GM10248 (cell line): ENCODE measurements around the gene SLC25A19.
A peak's percentile ranks its signal among the peaks of the same experiment; 100 is the strongest.

ENCODE experiments used
- CTCF ChIA-PET: fragments of 300-600 bp; sonication (Branson Sonifier 250); formaldehyde crosslinking; extraction: SDS; loops from one replicate; lab custom pipeline; 2021; ENCODE audit warnings: antibody characterized with exemption; lab: Yijun Ruan, JAX
- POLR2A ChIA-PET: fragments of 350-650 bp; sonication (Branson Sonifier 250); formaldehyde crosslinking; extraction: SDS; loops from one replicate; lab custom pipeline; 2020; ENCODE audit warnings: antibody characterized with exemption; lab: Yijun Ruan, JAX
- DNase-seq: peaks from one replicate; pipeline ENCODE4 v3.0.0; 2012; ENCODE audit errors: extremely low spot score
- TF ChIP-seq, protein P1 (sequence below): IDR thresholded peaks from 2 replicates; pipeline ENCODE4 v1.5.1; 2012; ENCODE audit warnings: mild to moderate bottlenecking, low read depth; ENCODE audit errors: extremely low read depth, missing control alignments, control extremely low read depth

Gene SLC25A19

DNA sequence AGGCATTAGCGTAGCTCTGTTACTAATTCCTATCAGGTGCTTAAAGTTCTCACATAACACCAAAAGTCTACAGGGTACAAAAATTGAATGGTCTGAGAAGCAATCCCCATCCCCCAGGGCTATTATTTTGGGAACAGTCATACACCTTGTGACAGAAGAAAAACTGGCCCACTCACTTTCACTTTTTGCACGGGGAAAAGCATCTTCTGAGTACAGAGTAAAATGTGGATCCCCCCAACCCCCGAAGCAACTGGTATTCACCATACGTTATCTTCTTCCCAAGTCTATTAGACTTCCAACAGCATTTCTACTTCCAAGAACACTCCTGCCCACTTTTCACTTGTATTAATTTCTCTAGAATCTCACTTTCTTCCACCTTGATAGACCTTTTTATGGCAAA lies 39.7 kb downstream of the SLC25A19 start:
- ChIA-PET POLR2A (interaction anchor here (0.6 to 3.0 kb wide), 5 partner anchors 12 to 160 kb away, joined by 3 to 27 read pairs (median 5); partner anchors contain the start of genes GGA3, MIF4GD, MRPS7 and SLC25A19), CTCF (interaction anchor here (0.8 to 5.2 kb wide), 11 partner anchors 9 to 288 kb away, joined by 3 to 32 read pairs (median 5); partner anchors contain the start of genes GGA3, MIF4GD, MRPS7 and SLC25A19)
- DNase-seq, result no peak
- TF ChIP-seq, protein P1, sequence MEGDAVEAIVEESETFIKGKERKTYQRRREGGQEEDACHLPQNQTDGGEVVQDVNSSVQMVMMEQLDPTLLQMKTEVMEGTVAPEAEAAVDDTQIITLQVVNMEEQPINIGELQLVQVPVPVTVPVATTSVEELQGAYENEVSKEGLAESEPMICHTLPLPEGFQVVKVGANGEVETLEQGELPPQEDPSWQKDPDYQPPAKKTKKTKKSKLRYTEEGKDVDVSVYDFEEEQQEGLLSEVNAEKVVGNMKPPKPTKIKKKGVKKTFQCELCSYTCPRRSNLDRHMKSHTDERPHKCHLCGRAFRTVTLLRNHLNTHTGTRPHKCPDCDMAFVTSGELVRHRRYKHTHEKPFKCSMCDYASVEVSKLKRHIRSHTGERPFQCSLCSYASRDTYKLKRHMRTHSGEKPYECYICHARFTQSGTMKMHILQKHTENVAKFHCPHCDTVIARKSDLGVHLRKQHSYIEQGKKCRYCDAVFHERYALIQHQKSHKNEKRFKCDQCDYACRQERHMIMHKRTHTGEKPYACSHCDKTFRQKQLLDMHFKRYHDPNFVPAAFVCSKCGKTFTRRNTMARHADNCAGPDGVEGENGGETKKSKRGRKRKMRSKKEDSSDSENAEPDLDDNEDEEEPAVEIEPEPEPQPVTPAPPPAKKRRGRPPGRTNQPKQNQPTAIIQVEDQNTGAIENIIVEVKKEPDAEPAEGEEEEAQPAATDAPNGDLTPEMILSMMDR, result no peak

DNA sequence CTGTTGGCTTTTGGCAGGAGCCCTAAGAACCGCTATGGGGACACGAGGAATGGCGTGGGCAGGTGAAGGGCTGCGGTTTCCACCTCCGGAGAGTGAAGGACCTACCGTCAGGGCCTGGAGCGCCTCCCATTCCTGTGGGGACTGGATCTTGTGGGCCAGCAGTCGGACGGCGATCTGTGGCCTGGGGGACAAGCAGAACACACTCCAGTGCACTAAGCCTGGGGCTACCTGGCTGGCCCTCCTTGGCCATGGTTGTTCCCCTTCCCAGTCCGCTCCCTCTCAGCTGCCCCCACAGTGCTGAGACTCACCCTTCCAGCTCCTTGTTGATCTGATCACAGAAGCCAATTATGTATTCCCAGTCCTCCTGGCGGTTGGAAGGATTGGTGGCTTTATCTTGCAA lies 42.8 kb downstream of the SLC25A19 start:
- TF ChIP-seq, protein P1, result no peak
- DNase-seq, result no peak
- POLR2A ChIA-PET, result interaction anchor here (0.5 to 0.7 kb wide), 3 partner anchors 16 to 181 kb away, joined by 3 to 4 read pairs (median 4); no protein-coding TSS in a partner anchor
- CTCF ChIA-PET, result interaction anchor here (1.0 to 1.3 kb wide), 3 partner anchors 16 to 132 kb away, joined by 3 read pairs; no protein-coding TSS in a partner anchor

DNA sequence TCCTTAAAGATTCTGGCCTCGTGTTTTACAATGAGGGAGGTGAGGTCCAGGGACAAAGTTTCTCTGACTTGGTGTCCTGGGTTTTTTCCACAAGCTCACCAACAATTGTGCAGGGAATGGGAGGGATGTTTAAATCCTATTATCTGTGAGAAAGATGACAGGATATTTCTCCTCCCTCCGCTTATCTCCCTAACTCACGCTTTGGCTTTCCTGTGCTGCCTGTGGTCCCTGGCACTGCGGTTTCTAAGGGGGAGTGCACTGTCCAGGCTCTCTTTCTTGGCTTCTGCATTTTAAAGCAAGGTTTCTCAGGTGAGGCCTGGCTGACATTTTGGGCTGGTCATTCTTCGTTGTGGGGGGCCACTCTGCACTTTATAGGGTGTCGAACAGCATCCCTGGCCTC lies 44.2 kb downstream of the SLC25A19 start:
- no peak for DNase-seq
- TF ChIP-seq, protein P1, result no peak
- CTCF ChIA-PET, result interaction anchor here (0.8 to 1.7 kb wide), 4 partner anchors 15 to 26 kb away, joined by 3 to 10 read pairs (median 4); partner anchors contain the start of gene MIF4GD
- POLR2A ChIA-PET, result interaction anchor here (1.3 kb wide), 1 partner anchor 16 kb away, joined by 4 read pairs; no protein-coding TSS in a partner anchor

DNA sequence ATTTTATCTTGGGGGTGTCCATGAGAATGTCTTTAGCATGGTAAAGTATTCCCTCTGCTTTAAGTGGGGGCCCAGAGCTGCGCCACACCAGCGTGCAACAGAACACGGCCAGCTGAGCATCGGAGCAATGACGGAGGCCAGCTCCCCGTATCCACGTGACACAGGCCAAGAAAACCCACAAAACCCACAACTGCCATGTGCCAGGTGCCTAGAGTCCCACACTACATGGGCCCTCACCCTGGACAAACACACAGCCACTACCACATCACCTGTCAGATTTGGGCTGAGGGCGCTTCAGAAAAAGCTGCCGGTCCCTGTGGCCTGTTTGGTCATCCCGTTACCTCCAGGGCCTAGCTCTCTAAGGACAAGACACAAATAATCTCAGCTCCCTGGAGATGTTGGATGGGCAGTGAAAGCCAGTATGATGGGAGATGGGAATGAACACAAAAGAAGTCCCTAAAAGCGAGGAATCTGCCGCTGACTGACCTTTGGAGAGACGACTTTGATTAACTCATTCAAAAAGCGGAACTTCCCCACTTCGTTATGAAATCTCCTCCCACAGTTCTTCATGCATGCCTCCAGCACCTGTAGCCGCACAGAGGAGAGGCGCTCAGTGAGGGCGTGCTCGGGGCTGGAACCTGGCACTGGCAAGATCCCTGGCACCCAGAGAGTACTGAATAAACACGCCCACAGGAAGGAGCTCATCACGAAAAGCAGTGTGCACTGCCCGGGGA lies 44.9 kb downstream of the SLC25A19 start:
- ChIA-PET CTCF (interaction anchor here (0.6 to 1.7 kb wide), 5 partner anchors 14 to 168 kb away, joined by 3 to 10 read pairs (median 4); partner anchors contain the start of gene MIF4GD), POLR2A (interaction anchor here (1.3 kb wide), 1 partner anchor 16 kb away, joined by 4 read pairs; no protein-coding TSS in a partner anchor)
- TF ChIP-seq, protein P1, result no peak
- DNase-seq, result peak; percentile 56

DNA sequence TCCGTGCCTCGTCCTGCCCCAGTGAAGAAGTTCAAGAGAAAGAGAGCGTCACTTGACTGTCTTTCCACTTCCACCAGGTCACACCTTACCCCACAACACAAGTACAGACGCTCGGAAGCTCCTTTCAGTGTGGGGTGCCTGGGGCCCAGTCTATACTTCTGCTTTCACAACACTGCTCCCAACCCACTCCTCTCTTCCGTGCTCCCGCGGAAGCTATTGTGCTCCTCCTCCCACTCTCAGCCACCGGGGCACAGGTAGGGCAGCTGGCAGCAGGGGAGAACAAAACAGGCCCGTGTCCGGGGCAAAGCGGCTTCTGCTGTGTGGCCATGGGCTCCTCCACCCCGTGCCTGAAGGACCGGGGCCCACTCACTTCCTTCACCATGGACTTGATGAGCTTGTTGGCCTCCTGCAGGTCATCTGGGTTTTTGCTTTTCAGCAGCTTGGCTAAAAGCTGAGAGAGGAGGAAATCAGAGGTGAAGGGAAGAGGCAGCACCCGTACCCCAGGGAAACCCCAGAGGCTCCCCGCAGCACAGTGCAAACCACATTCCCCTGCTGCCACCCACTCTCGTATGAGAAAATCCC lies 46.7 kb downstream of the SLC25A19 start:
- TF ChIP-seq, protein P1, result no peak
- POLR2A ChIA-PET, result interaction anchor here (0.6 to 1.1 kb wide), 3 partner anchors 10 to 128 kb away, joined by 3 read pairs; no protein-coding TSS in a partner anchor
- DNase-seq, result peak; percentile 62
- CTCF ChIA-PET, result interaction anchor here (1.2 to 7.4 kb wide), 6 partner anchors 17 to 129 kb away, joined by 3 to 87 read pairs (median 12); partner anchors contain the start of genes GGA3, MIF4GD, MRPS7 and NT5C

DNA sequence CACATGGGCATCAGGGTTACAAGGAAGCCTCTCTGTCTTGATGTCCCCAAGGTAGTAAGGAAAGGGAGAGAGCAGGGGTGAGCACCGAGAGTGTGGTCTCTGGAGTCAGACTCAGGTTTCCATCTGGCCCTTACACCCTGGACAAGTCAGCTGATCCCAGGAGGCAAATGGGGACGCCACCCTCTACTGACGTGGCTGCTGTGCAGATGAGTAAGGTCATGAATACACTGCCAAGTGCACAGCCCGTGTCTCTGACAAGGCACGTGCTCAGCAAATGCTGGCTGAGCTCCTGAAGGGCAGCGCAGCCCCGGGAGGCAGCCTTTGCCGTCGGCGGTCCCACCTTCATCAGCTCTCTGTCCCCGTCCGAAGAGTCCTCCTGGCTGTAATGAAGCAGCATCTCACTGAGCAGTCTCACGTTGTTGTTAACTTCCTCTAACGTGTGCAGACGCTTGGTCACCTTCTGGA lies 47.2 kb downstream of the SLC25A19 start:
- no peak for DNase-seq
- TF ChIP-seq, protein P1, result no peak
- ChIA-PET POLR2A (interaction anchor here (1.1 kb wide), 1 partner anchor 128 kb away, joined by 3 read pairs; no protein-coding TSS in a partner anchor), CTCF (interaction anchor here (1.2 to 7.4 kb wide), 6 partner anchors 16 to 128 kb away, joined by 3 to 87 read pairs (median 12); partner anchors contain the start of genes GGA3, MIF4GD, MRPS7 and NT5C)
